GM21723 (cell line): ENCODE results near the gene SLC4A4.

ENCODE experiments used
- ATAC-seq: cut with Tn5 transposase; IDR thresholded peaks from one replicate; pipeline ENCODE4 v1.9.1; 2021; ENCODE audit warnings: mild to moderate bottlenecking, moderate library complexity; ENCODE audit not compliant: unreplicated experiment

Gene SLC4A4

DNA sequence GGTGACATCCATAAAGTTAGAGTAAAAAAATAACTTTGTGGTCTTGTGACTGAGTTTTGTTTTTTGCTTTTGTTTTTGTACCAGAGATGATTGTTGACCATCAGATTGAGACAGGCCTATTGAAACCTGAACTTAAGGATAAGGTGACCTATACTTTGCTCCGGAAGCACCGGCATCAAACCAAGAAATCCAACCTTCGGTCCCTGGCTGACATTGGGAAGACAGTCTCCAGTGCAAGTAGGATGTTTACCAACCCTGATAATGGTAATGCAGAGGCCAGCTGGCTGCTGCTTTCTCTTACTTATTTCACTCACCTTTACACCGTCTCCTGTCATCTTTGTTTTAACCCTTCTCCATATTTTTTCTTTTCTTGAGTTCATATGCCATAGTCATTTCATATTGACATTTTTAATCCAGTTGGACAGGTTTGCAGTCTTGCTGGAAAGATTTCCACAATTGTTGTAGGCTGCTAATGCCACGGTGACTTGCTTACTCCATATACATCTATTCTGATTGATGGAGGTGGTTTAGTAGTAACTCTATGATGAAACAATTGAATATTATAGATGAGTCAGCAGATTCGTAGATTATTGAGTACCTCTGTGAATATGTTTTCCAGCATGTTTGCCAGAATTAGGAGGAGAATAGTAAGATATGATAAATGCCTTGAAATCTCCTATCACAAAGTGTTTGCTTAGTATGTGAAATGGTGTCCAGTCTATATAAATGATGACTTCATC is 18.3 kb downstream of the SLC4A4 start:
- ATAC-seq, result no peak

DNA sequence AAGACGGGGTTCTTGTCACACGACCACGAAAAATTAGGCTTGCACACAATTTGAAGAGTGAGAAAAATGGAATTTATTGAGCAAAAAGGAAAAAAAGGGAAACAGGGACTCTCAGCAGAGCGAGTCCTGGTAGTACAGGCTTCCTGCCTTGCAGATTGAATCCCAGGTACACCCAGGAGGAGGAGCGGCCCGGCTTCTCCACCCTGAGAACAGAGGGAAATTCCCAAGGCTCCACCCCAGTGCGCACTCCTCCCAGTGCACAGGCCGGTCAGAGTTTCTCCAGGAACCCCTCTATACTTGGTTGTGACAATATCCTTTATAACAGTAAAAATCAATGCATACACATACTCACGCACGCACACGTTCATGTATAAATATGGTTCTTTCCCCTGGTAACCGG is 22.0 kb downstream of the SLC4A4 start:
- ATAC-seq, result no peak

DNA sequence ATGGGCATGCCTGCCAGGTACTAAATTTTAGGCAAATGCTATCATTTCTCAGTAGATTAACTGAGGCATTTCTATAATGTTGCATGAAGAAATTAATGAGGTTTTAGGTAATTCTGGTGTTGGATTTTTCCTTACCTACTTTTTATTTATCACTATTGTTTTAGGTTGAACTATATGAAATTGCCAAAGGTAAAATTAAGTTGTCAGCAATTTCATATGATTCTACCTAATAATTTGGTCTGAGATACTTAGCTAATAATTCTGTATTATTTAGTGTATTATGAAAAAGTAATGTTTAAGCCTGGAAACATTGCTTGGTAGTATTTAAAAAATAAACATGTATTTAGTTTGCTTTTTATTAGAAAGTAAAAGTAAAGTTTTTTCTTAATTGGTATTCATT is 22.7 kb downstream of the SLC4A4 start:
- ATAC-seq, result no peak

DNA sequence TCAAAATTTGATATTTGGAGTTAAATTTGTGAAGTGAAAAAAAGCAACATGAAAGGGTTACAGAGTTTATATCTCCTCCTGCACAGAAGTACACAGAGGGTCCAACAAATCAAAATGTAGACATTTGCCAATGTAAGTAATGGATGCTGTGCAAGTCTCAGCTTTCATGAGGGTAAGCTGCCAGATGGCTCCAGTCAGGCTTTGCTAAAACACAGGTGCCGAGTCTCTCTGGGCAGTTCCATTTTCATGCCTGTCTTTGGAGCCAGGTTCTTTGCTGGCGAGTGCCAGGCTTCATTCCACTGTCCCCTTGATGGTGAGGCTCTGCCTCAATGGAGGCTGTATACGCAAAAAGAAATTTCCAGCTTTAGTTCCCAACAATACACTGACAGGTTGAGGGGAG is 27.9 kb downstream of the SLC4A4 start:
- ATAC-seq, result no peak

DNA sequence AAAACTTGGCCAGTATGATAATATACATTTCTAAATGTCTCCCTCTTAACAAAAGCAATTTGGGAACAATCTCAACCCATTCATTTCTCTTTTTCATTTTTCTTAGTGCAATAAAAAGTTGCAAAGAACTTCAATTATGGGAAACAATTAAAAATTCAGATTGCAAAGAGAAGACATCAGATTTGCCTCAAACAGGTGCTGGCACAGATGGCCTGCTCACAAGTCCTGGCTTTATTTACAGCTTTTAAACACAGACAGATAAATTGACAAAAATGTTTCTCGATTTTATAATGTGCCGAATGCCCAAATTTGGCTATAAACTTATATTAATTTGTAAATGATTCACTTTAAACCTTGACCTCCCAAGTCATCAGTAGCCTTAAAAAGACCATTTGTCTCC is 28.7 kb downstream of the SLC4A4 start:
- ATAC-seq, result no peak

DNA sequence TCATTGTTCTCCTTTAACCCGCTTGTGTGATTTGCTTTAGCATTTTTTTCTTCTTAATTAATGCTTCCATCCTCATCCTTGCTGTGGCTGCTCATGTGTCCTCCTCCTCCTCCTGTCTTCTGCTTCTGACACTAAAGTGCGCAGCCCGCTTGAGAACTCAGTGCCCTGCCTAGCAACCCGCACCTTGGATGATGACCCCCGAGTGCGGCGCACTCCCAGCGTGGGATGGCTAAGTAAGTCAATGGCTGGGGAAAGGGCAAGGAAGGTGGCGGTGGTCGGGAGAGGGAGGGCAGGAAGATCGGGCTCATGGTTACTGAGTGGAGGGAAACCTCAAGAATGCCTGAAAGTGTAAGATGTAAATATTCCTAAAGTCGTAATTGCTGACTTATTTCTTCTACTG is 30.1 kb downstream of the SLC4A4 start:
- no peak for ATAC-seq

DNA sequence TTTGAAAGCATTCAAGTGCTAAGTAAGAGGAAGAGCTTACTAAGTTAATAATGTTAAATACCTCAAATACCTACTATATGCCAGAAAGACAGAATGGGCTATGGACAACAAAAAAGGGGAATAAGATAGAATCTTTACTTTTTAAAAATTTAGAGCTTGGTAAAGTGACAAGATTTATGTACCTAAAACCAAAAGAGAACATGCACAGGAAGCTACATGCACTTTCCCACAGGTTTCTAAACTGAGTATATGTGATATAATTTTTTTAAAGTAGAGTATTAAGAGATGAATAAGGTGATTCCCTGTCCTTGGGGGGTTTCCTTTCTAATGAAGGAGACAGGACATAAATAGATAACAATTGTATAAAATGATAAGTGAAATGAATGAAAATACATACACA is 30.7 kb downstream of the SLC4A4 start:
- no peak for ATAC-seq

DNA sequence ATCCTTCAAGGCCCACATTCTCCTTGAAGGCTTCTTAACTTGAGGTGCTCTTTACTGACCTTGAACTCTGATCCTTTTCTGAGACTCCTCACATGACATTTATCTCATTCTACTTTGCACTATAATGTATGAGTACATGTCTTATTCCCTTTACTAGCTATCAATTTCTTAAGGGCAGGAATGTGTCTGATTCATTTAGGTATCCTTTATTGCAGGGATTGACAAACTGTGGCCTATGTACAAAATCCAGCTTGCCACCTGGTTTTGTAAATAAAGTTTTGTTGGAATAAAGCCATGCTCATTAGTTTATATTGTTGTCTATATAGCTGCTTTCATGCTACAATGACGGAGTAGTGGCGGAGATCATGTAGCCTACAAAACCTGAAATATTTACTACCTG is 36.7 kb downstream of the SLC4A4 start:
- ATAC-seq, result no peak

DNA sequence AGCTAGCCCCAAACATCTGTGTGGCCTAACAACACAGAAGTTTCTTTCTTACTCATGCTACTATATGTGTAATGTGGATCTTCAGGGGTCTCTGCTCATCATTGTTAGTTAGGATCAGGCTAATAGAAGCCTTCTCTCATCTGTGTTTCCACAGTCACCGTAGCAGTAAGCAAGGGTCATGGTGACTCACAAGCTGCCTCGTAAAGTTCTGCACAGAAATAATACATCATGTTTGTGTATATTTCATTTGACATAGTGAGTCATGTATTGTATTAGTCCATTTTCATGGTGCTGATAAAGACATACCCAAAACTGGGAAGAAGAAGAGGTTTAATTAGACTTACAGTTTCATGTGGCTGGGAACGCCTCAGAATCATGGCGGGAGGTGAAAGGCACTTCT is 38.7 kb downstream of the SLC4A4 start:
- no peak for ATAC-seq

DNA sequence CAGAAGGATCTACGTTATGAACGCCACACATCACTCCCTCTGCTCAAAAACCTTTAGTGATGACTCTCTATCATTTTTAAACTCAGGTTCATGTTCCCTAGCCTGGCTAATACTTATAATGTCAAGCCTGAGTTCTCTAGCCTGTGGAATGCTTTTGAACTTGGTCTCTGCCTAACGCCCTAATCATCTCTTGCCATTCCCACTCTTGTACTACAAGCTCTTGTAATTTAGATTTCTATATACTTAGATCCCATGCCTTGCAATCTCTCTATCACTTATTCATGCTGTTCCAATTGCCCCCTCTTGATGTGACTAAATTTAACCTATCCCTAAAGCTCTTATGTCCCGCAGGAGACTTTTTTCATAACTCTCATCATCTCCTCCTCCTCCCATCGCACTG is 40.3 kb downstream of the SLC4A4 start:
- no peak for ATAC-seq

DNA sequence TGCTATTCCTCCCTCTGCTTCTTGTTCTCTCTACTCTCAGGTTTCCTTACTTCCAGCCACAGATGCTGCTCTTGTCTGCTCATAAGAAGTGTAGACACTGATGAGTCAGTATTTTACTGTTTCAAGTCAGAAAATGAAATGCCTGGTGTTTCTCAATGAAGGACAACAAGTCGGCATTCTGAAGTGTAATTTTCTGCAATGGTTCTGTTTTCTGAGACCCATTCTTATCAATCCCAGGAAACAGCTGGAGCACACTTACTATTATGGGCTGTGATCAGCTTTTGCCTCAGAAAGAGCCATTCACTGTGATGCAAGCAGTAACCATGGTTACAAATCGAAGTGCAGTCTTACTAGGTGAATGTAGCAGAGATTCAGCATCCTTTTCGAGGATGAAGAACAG is 42.0 kb downstream of the SLC4A4 start:
- ATAC-seq, result no peak

DNA sequence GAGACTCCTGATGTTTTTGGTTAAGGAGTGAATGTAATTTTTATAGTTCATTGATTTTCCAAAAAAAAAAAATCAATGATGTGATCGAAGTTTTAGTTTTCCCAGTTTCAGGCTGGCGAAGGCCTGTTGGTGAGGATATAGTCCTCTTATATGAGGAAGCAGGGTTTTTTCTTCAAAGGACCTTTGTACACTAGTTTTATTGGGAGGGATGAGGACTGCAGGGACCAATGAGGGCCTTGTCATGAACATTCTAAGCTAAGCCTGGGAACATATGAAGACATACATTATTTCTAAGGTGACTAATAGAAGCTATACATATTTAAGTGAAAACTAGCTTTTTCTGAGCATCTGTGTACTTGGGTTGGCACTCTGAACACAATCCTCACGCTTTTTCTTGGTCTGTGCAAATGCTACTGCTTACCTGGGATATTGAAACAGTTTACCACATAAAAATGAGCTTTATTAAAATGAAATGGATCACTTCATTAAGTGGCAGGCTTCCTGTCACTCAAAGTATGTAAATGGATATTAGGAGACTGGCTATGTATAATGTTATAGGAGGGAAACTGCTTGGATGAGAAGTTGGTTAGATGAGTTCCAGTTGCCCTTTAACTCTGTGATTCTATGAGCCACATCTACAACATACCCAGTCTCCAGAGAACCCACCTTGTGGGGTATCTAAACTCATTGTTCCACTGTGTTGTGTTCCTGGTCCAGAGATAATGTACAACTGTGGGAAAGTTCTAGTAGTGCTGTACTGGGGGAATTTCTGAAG is 43.5 kb downstream of the SLC4A4 start:
- no peak for ATAC-seq

DNA sequence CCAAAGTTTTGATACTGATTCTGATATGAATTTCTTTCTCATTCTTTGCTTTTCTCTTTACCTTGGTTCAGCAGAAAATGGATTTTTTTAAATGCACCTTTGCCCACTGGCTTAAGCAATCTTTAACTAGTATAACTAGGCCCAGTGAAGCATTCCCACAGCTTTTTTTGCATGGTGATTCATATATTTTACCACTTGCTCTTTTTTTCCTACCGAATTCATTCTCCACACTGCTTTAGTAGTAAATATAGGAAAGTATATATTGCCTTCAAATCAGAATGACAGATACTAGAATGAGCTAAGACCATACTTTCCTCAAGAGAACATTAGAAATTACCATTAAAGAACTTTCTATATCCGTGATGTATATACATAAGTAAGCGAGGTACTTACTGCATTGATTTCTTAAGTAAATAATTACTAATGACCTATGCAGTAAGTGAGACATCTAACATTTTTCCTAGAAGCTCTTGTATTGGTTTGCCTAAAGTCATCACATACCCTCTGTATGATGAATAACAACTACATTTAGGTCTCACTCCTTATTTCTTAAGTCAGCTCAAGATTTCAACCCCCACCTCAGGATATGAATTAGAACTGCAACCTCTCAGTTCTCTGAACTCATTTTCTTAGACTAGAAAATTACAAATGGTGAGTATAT is 44.2 kb downstream of the SLC4A4 start:
- no peak for ATAC-seq

DNA sequence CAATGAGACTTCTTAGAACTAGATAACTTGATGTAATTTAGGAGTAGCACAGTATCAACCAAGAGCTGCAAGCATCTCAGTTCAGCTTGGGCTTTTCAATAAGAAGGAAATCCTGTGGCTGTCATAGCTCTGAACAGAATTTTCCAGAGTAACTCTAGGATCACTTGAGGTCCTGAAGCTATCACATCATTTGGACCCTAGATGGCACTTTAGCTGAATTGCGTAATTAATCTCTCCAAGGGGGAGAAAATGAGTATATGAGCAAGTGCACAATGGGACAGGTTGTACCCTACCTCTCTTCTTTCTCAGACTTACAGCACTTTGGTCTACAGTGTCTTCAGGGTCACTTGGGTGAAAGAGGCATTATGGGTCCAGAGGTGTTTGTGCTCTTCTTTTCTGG is 45.2 kb downstream of the SLC4A4 start:
- no peak for ATAC-seq

DNA sequence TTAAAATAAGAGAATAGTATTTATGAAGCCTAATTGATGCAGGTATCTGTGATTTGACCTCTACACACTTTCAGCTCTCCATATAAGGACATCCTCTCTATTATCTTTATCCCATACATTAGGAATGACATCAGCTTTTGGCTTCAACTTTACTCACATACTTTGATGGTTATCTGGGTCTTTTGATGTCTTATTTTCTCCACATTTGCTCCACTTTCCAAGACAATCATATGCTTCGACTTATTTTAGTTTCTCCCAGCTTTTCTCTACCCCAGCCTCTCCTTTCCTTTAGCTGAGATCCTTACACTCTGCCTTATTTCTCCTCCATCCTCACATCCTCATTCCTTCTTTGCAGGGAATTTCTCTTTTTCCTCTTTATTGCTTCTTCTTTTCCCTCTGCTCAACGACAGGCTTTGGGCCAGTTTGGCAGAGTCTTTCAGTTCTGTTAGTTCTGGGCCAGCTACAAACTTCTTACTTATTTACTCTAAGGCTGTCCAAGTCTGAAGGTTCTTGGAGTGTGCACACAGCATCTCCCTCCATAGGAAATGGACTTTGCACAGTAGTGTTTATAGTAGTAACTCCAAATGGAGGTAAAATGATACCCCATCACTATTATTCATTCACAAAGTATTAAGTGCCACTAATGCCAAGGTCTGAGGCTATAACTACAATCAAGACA is 50.5 kb downstream of the SLC4A4 start:
- ATAC-seq, result no peak

DNA sequence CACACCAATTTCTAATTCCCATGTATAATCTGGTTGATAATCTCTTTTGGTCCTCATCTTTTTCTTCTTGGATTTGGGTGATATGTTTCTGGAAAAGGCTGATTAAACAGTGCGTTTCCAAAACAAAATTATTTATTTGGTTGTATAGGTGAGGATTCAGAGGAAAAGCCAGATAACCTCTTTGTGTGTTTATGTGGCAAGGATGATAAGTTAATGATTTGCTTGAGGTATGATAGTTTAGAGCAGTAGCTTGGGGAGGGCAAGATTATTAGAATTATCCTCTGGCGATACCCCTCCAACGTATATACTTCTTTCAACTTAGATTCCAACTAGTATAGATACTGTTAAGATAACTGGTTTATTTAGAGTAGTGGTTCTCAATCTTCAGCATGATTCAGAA is 53.3 kb downstream of the SLC4A4 start:
- ATAC-seq, result no peak

DNA sequence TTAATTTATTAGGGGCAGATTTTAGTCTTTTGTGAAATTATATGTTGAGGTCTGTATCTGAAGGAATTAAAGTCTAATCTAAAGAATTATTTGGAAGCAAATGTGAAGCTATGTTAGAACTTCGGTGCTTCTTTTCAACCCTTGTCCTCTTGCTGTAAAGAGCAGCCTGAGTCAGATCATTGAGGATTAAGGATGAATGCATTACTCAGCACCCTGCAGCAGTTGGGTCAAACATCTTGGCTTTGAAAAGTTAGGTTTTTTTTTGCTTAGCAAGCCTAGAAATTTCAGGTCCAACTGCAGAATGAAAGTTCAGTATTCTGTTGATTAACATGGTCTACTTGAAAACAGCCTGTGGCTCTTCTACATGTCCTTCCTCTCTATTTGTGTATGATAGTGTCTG is 57.6 kb downstream of the SLC4A4 start:
- ATAC-seq, result no peak

DNA sequence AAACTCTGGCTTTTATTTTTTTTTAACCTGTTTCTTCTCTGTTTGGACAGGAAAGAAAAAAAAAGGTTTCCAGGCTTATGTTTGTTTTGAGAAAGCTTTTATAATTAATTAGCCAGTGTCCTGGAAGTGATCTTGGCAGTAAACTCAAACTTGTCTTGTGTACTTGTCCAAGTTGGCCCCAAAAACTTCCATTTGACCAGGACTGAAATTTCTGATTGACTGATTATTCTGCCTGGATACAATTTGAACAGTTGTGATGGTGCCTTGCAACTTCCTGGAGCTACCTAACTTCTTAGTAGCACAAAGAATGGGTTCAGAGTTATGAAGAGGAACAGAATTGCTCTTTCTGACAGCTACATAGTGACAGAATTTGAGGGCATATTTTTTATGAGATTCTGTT is 62.0 kb downstream of the SLC4A4 start:
- no peak for ATAC-seq

DNA sequence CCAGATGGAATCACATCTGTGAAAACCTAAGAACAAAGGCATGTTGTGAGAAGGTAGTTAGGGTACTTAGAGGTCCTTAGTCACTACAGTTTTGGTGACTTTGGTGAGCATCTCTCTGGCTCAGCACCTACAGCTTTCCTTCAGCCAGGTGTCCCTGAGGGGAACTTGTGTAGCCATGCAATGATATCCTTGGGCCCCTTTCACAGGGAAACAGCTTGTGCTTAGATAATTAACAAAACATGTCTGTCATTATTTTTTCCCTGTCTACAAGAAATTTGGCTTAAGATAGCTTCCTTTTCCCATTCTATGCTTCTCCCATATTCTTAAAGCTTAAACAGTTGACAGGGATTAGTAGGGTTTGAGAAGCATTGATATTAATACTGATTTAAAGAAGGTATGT is 63.8 kb downstream of the SLC4A4 start:
- ATAC-seq, result no peak

DNA sequence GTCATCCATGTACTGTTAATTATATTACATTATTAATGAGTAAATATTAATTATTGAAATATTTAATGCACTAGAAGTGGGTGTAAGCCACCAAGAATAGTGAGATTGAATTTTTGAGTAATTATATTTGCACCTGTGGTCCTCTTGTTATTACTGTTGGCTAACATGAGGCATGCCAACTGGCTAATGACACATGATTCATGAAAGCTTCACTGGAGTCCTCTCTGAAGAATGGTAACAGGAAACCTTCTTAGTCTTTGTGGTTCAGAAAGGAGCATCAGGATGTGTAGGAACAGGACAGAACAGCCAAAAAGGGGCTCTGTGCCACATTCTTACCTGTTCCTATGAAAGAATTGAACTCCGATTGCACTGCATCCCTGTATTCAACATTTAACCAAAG is 65.2 kb downstream of the SLC4A4 start:
- ATAC-seq, result no peak

DNA sequence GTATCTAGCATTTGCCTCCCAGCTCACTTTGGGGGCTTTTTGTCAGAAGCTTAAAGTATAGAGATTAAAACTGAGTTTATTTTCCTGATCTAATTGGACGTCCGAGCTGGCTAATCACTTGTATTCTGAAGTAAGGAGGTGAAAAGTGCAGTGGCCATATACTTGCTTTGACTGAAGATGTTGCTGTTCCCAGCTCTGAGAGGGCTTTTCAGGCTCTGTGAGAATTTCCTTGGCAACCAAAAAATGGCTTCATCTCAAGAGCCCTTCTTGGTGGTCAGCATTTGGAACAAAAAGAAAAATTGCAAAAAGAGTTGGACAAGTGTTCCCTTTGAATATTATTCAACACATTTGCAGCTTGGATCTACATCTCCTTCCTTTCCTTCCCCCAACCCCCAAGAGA is 67.0 kb downstream of the SLC4A4 start:
- no peak for ATAC-seq
